Stimulated activated CD4-positive, alpha-beta T cell treated with anti-CD3 and anti-CD28 coated beads, Interleukin-4, amount 100 ng/mL, for 48 hours (primary cell): ENCODE measurements around the gene ATG9B.

Source experiments
- DNase-seq, 2 donors: peaks; one replicate each; pipeline ENCODE4 v3.0.0-alpha.2; 2020; ENCODE audit warnings: low read depth in 2 of 2

ATG9B gene

GRCh38 chr7:151000897-151001495 is 23.3 kb downstream of the ATG9B start:
- DNase-seq, result no peak

GRCh38 chr7:150999497-151000230 is 24.6 kb downstream of the ATG9B start:
- no peak for DNase-seq

DNA sequence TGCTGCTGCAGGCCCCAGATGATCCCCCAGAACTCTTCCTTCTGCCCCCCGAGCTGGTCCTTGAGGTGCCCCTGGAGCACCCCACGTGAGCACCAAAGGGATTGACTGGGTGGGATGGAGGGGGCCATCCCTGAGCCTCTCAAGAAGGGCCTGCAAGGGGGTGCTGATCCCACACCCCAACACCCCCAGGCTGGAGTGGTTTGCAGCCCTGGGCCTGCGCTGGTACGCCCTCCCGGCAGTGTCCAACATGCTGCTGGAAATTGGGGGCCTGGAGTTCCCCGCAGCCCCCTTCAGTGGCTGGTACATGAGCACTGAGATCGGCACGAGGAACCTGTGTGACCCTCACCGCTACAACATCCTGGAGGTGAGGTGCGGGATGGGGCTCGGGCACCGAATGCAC is 25.3 kb downstream of the ATG9B start:
- no peak for DNase-seq

DNA sequence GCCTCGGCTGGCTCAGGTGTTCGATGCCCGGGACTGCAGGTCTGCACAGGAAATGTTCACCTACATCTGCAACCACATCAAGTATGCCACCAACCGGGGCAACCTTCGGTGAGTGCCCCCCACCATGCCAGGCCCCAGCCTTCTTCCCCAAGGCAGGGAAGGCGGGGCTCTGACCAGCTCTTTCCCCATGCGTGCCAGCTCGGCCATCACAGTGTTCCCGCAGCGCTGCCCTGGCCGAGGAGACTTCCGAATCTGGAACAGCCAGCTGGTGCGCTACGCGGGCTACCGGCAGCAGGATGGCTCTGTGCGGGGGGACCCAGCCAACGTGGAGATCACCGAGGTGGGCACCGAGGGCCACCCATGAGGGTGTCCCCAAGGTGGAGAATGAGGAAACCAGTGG is 26.0 kb downstream of the ATG9B start:
- no peak for DNase-seq

GRCh38 chr7:150997817-150998216 is 26.5 kb downstream of the ATG9B start:
- no peak for DNase-seq

GRCh38 chr7:150997075-150997511 is 27.2 kb downstream of the ATG9B start:
- DNase-seq, result no peak

- DNase-seq, result no peak
Observed at GRCh38 chr7:150996376-150997074, 27.8 kb downstream of the ATG9B start.

GRCh38 chr7:150994838-150995510 is 29.3 kb downstream of the ATG9B start:
- DNase-seq, result no peak

- DNase-seq, result no peak
Observed at GRCh38 chr7:150994141-150994837, 30.0 kb downstream of the ATG9B start.

DNA sequence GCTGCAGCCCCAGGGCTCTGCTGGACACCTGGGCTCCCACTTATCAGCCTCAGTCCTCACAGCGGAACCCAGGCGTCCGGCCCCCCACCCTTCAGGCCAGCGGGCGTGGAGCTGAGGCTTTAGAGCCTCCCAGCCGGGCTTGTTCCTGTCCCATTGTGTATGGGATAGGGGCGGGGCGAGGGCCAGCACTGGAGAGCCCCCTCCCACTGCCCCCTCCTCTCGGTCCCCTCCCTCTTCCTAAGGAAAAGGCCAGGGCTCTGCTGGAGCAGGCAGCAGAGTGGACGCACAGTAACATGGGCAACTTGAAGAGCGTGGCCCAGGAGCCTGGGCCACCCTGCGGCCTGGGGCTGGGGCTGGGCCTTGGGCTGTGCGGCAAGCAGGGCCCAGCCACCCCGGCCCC is 30.8 kb downstream of the ATG9B start:
- no peak for DNase-seq

DNA sequence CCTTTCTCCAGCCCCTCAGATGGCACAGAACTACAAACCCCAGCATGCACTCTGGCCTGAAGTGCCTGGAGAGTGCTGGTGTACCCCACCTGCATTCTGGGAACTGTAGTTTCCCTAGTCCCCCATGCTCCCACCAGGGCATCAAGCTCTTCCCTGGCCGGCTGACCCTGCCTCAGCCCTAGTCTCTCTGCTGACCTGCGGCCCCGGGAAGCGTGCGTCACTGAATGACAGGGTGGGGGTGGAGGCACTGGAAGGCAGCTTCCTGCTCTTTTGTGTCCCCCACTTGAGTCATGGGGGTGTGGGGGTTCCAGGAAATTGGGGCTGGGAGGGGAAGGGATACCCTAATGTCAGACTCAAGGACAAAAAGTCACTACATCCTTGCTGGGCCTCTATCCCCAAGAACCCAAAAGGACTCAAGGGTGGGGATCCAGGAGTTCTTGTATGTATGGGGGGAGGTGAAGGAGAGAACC is 31.4 kb downstream of the ATG9B start:
- no peak for DNase-seq

DNA sequence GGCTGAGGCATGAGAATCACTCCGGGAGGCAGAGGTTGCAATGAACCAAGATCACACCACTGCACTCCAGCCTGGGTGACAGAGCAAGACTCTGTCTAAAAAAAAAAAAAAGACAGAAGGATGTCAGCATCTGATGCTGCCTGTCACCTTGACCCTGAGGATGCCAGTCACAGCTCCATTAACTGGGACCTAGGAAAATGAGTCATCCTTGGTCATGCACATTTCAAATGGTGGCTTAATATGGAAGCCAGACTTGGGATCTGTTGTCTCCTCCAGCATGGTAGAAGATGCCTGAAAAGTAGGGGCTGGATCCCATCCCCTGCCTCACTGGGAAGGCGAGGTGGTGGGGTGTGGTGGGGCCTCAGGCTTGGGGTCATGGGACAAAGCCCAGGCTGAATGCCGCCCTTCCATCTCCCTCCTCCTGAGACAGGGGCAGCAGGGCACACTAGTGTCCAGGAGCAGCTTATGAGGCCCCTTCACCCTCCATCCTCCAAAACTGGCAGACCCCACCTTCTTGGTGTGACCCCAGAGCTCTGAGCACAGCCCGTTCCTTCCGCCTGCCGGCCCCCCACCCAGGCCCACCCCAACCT is 32.1 kb downstream of the ATG9B start:
- DNase-seq, result no peak

GRCh38 chr7:150990416-150991186 is 33.7 kb downstream of the ATG9B start, which contains the start of gene NOS3:
Gene NOS3, plus strand, starts transcription at chr7:150991017. Its CDS starts 2,787 bp downstream, at chr7:150993804.
- DNase-seq, result no peak

GRCh38 chr7:150989456-150989855 is 34.8 kb downstream of the ATG9B start:
- DNase-seq, result no peak

GRCh38 chr7:150988230-150989226 is 35.8 kb downstream of the ATG9B start:
- peak; percentile 62 to 71 for DNase-seq

DNA sequence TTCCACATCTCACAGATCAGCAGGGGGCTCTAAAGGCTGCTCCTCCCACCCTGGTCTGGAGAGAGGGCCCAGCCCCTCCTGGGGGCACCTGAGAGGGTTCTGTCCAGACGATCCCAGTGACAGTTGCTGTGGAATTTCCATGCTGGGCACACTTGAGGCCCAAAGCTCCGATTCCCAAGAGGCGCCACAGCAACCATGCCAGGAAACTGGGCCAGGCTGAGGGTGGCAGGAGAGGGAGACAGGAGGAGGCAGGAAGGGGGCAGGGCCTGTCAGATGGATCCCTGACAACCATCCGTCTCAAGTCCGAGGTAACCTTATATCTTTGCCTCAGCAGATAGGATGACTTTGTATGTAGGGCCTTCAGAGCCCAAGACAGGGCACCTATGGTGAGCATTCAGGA is 37.7 kb downstream of the ATG9B start:
- no peak for DNase-seq

- DNase-seq, result peak; percentile 43 to 54
Observed at GRCh38 chr7:150986099-150986512, 38.2 kb downstream of the ATG9B start.

DNA sequence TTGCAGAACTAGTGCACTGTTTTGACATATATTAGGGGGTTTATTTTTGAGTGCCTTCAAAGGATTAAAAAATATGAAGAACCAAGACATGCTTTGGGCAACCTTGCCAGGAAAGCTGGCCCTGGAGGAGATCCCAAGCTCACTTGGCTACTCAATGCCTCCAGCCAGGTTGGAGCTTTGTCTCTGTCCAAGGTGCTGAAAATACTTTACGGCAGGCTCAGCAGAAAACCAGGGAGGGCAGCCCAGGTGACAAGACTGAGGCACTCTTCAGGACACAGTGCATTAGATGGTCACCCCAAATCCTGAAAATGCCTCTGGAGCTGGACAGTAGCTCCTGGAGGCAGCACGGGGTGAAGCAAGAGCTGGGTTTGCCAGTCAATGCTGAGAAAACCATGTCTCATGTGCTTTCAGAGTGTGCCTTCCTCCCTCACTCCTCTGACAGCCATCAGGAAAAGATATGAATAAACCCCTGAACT is 40.4 kb downstream of the ATG9B start:
- no peak for DNase-seq

GRCh38 chr7:150982351-150982750 is 41.9 kb downstream of the ATG9B start:
- DNase-seq, result no peak
